Epithelial cell of prostate (primary cell): ENCODE results near the gene SPEF2.

Source experiments
- DNase-seq: peaks from one replicate; pipeline ENCODE4 v3.0.0-alpha.2; 2011; ENCODE audit warnings: low read depth, low spot score
- H3K27ac ChIP-seq: fragments of 450-650 bp; 2 replicates; pipeline ENCODE4 v1.5.1; 2017; ENCODE audit warnings: mild to moderate bottlenecking

SPEF2 gene

DNA sequence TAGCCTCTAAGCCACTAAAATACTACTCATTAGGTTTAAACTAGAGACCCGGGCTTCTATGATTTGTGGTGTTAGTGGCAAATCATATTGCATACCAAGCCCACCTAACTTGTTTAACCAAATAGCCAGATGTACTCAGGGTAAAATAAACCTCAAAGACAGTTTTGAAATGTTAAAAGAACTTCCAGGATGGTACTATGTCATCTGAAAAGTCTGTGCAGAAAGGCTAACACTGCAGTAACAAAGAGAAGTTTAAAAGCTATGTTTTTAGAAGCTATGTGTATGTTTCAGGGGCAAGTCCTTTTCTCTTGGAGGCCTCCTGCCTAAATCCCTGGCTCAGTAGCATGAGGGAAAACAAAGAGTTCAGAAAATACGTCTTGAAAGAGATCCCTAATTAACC, 154.2 kb downstream of the SPEF2 start:
- H3K27ac ChIP-seq: no peak overlapping the region
- DNase-seq: no peak

DNA sequence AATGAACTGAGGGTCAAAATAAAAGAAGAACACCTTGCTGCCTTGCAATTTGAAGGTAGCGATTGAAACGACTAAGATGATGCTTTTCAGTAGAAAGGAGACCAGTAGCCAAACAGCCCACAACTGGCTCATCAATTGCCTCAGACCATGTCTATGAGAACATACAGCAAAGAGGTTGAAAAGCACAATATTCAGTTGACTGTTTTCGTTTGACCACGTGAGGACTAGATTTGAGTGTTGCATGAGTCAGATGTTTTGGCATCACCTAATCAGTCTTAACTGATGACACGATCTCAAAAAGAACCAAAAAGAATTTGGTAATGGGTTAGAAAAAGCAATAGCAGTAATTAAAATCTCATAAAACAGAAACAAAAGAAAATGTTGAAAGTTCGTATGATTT, 156.3 kb downstream of the SPEF2 start:
- DNase-seq: no peak
- H3K27ac ChIP-seq: no peak overlapping the region

DNA sequence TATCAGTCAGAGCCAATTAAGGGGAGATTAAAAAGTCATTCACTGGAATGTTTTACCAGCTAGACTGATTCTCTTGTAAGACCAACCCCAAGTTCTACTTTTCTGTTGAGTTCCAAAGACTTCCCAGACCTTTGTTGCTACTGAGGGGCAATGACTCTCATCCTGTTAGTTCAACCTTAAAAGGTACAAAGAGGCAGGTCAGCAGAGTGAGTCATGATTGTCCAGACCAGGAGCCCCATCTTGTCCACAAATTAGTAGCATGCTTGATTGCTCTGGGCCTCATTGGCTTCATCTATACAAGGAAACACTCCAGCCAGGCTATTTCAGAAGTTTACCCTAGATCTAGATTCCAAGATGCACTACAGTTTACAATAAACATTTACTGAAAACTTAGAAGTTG, 159.1 kb downstream of the SPEF2 start:
- no peak overlapping the region for H3K27ac ChIP-seq
- DNase-seq: no peak

DNA sequence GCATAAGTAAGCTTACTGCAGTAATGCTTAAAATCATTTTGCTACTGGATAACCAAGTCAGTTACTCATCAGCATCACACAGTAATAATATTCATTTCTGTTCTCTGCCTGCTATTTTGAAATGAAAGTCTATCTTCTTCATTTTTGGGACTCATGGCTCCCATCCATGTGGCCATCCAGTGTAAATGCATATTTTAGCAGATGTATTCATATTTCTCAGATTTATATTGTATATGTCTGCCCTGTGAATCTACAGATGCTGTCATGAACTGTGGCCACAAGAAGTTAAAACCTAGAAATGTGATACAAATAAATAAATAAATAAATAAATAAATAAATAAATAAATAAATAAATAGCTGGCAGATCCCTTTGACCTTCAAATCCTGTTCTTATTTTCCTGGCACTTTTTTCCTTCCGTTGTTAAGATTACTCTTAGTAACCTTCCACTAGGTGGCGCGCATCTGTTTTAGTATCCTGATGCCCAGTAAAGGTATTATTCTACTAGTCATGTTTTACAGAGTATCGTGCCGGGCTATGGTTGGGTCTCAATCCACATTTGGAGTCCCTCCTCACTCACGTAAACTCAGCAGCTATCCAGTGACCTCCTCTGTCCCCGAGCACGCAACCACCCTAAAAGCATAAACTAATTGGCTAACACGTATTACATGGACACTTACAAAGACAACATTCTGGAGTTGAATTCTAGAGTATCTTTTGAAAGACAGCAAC, 159.9 kb downstream of the SPEF2 start:
- peak; percentile 20 for DNase-seq
- H3K27ac ChIP-seq: no peak overlapping the region

DNA sequence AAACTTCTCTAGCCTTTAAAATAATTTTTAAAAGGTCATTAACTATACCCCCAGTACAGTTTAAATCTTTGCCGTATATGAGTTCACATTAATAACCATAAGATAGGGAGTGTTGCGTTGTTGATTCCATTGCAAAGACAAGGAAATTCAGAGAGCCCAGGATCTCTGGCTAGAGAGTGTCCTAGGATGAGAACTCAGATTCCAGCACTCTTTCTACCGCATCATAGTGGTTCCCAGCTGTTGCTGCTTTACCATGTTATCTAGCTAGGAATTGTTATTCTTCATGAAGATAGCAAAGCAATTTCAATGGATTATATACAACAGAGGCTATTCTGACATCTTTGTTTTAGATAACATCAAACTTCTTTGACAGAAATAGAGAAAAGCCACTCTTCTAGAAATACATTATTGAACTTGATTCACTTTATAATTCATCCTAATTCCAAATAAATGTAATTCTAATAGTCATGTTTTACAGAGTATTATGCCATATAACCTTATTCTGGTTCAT, 160.7 kb downstream of the SPEF2 start:
- no peak overlapping the region for H3K27ac ChIP-seq
- no peak for DNase-seq

DNA sequence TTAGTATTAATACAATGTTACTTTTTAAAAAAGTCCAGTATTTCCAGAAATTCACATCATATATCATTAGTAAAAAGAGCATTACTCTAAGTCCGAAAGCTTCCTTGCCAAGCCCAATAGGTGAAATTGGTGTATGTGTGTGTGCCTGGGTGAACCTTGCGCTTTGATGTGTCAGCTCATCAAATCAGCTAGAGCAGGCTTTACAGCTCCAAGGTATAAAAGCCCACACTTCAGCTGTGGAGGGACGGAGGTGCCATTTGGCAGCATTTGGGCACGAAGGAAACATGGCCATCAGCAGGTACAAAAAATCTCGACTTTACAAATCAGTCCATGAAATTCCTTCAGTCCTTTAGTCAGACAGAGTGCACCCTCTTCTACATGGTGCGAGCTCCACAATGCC, 162.6 kb downstream of the SPEF2 start:
- no peak overlapping the region for H3K27ac ChIP-seq
- DNase-seq: no peak

DNA sequence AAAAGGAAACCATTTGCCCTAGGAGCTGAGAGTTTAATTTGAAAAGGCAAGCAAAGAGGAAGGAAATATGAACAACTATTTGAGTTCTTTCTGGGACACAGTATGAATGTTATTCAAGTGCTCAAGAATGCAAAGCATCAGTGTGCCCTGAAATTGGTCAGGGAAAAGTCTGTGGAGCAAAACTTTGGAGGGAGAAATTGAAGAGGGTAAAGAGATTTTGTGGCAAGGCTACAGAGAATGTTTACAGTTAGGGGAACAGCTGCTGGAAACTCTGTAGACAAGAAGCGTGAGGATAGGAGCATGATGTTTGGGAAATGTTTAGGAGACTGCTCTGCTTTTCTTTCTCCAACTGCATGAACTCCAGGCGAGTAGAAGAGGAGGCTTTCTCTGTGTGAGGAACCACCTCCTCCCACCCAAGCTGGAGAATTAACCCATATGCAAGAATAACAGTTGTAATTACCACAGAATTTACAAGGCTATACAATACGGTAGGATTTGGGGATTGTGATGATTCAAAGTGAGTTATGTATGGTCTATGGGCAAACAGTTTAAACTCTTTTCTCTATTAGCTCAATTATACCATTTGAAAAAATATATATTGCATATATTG, 163.6 kb downstream of the SPEF2 start:
- DNase-seq: no peak
- H3K27ac ChIP-seq: no peak overlapping the region

DNA sequence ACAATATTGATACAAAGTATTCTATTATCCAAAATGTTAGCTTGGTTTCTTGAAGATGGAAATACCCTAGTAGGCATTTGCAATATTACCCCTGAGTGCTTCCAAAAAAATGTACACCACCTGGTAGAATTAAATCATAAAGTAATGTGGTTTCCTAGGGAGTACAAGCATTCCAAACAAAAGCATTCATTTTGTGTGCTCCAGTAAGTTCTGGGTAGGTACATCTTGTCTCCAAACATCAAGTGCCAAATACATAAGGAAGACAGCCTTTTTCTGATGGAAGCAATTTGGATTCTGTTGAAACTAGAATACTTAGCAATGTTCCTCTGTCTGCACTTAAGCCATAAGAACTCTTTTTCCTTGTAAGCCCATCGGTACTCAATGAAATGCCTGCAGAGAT, 165.9 kb downstream of the SPEF2 start:
- DNase-seq: no peak
- no peak overlapping the region for H3K27ac ChIP-seq

DNA sequence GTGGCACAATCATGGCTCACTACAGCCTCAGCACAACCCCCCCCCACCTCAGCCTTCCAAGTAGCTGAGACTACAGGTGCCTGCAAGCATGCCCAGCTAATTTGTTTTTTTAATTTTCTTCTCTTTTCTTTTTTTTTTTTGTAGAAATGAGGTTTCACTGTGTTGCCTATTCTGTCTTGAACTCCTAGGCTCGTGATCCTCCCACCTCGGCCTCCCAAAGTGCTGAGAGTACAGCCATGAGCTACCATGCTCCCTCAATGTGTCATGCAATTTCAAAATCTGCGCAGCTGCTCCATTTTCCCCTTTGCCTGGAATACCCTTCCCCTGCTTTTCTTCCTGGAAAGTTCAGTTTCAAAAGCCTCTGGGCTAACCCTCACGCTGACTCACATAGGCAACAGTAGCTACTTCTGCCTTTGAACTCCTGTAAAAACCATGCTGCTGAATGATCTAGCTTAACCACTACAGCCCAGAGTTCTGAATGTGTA, 168.0 kb downstream of the SPEF2 start:
- no peak overlapping the region for H3K27ac ChIP-seq
- no peak for DNase-seq

DNA sequence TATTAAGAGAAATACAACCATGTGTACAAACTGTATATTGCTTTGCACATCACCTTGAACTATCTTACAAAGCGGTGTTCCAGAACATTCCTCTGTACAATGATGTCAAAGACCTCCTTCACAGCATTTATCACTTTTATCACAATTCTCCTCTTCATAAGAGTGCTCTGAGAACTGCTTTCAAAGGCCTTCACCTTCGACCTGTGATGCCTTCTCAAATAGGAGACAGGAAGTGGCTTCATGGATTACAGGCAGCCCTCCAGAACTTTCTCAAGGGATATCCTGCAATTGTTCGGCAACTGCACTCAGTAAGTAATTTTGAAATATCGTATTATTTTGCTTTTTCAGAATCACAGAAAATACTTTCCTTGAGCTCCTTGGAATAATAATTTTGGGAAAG, 171.1 kb downstream of the SPEF2 start:
- DNase-seq: no peak
- no peak overlapping the region for H3K27ac ChIP-seq

DNA sequence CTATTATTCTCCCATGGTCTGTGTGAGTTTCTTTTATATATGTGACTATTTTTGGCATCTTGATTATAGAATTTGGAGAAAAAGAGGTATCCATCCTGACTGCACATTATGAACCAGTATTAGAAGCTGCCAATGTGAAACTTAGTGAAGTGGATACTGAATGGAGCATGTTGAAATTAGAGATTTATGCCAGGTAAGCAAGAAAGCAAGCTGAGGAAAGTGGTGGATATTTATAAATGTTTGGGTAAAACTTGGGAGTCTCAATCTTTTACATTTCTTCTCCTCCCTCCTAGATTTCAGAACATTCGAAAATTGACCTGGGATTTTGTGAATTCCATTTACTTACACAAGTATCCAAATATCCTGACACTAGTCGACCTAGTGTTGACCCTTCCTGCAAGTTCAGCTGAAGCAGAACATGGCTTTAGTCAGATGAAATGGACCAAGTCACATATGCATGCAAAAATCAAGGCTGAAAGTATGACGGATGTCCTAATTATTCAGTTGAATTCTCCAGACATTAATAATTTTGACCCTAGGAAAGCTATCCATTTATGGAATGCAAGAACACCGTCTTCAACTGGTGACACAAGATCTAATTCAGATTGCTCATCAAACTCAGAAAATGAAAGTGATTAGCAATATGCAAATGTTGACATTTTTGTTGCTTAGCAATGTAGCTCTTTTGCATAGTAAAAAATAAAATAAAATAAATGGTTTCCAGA, 172.2 kb downstream of the SPEF2 start:
- H3K27ac ChIP-seq: no peak overlapping the region
- no peak for DNase-seq

DNA sequence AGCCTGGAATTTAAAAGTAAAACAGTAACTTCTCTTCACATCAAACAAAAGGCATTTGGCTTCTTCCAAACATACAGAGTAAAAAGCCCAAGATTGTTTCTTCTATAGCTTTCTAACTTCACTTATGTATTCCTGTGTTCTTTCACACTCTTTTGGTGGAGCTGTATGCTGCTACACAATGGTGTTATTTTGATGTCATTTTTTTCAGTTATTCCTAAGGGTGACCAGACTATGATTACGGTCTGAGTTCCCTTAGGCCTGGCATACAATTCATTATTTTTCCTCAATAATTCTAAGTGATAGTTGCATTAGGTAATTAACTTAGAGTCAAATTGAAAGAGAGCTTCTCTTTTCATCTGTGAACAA, 172.8 kb downstream of the SPEF2 start:
- DNase-seq: no peak

DNA sequence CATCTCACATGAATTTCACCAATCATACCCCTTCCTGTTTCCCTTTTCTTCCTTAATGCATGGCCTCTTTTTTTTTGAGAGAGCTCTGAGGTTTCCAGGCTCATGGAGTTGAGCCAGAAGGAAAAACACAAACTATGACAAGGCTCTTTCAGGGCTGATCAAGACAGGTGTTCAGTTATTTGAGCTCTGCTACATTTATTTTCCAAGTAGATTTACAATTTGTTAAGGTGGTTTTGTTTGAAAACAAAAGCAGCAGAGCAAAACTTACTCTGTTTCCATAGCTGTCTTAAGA, 176.6 kb downstream of the SPEF2 start:
- no peak overlapping the region for H3K27ac ChIP-seq

More for the DNA sequence above, 172.8 kb downstream of the SPEF2 start:
- H3K27ac ChIP-seq: no peak overlapping the region

DNA sequence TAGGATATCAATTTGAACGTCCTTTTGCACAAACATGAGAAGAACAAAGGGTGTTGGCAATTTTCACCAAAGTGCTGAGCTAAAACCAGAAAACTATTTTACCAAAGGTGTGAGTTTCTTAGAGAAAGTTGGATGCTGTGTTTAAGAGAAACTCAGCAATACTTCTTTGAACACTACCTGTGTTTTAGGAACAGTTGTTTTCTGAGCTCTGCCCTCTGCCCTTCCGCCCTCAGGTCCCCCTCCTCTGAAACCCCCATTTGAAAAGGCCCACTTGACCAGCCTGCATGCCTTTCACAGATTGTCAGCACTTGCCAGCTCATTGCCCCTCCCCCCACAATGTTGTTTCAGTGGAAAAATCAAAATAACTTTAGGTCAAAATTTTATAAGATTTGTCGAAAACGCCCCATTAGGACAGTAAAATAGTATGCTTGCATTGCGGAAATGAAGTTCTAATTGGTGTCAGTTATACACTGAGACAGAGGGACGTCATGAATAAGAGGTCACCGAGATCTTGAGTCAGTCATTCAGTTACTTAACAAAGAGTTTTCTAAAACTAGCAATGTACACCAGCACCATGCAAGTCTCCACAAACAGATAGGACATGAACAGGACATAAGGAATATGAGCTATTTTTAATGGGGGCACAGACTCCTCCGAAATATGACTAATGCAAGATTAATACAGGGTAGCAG, 177.2 kb downstream of the SPEF2 start:
- no peak overlapping the region for H3K27ac ChIP-seq
- DNase-seq: no peak

More for the DNA sequence above, 176.6 kb downstream of the SPEF2 start:
- no peak for DNase-seq

DNA sequence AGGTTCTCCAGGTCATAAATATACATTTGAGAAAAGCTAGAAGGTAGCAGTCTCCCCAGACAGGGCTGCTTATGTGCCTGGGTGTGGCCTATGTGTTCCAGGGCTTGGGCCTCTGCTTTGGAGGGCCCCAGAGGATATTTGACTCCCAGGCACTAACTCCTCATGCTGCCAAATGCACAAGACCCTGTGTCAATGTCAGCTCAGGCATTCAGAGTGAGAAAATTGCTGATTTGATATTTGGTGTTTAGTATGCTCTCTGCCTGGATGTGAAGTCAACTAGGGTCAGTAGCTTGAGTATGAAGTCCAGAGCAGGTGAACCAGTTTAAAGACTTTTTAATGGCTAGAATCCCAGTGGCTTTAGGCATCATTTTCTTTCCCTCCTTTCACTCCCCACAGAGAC, 181.5 kb downstream of the SPEF2 start:
- DNase-seq: no peak
- H3K27ac ChIP-seq: no peak overlapping the region

DNA sequence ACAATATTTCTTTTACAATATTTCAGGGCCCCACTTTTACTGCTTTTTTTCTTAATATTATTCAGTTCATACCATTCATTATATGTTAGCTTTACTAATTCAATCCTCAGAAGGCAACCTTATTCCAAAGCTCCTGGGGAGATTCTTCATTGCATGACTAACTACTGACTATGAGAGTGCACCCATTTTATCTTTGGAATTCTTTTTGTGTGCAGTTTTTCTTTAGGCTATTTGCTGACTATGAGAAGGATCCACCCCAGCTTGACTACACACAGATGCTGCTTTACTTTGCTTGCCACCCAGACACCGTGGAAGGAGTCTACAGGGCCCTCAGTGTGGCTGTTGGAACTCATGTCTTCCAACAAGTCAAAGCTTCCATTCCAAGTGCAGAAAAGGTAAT, 182.1 kb downstream of the SPEF2 start:
- no peak for DNase-seq
- no peak overlapping the region for H3K27ac ChIP-seq

DNA sequence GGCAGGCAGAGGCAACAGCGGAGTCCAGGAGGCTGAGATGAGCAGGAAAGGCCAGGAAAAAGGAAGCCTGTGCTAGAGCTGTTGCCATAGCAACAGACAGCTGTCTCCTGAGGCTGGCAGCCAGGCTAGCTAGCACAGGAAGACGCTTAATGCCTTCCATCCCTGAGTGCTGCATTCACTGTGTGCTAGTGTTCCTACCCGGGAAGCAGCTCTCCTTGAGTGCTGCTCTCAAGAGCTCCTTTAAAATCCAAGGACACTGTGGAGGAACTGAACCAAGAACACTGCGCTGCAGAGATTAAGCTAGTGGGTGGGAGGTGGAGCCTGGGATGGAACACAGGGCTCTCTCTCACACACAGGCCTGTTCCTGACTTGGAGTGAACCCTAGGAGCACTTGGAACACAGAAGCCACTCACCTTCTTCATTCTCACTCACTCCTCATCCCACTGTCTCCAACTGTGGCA, 185.6 kb downstream of the SPEF2 start:
- DNase-seq: no peak
- H3K27ac ChIP-seq: no peak overlapping the region

DNA sequence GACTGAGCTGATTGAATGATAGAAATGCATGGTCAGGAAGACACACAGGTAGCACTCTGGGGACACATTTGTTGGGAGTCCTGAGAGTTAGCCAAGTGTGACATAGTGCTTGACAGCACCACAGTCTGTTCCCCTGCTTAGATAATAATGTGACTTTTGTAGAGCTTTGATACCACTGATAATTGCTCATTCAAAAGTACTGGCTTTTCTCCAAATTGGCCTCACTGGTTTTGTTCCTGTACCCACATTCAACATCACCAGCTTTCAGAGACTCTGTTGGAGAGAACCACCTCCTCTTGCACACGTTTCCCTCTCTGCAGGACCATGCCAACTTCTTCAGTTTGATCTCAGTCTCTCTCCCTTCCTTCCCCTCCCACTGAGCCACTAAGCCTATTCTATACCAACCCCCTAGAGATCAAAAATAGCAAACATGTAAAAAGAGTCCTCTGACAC, 186.6 kb downstream of the SPEF2 start:
- H3K27ac ChIP-seq: no peak overlapping the region

DNA sequence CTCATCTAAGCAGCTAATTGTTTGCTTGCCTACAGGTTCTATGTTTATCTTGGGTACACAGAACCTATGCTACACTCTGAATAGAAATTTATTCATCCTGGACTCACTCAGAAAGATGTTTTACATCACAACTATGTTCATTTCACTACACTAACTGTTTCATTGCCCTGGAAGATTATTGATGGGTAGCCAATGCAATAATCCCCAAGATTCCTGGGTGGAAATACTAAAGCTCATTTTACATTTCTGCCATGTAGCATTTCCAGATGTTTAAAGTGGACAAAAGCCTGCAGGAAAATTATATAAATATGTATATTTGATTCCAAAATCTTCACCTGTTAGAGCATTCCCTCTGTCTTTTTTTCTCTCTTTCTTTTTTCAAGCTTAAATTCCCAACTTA, 187.2 kb downstream of the SPEF2 start:
- no peak for DNase-seq
- H3K27ac ChIP-seq: no peak overlapping the region

More for the DNA sequence above, 186.6 kb downstream of the SPEF2 start:
- DNase-seq: no peak

DNA sequence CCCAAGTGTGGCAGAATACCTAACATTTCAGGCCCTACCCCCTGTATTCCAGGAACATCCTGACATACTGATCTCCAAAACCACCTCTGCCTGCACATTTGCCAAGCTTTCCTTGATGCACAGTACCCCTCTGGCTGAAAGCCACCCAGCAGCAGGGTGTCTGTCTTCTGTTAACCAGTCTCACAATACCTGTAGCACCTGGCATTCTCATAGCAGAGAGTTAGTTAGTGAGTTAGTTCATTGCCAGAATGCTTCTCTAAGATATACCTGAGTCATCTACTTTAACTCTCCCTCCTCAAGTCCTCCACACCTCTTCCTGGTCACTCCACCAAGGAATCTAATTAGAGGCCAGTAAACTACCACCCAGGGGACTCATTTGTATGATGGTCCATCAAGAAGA, 192.9 kb downstream of the SPEF2 start:
- no peak for DNase-seq
- no peak overlapping the region for H3K27ac ChIP-seq
